Transverse colon (tissue), 4 donors: ENCODE measurements around the gene ZNF804B. TPM values are rescaled to one million over a fixed set of nuclear protein-coding genes. Genes with fewer than 3 reads are reported as not detected.

Source experiments
- DNase-seq: peaks from one replicate; pipeline ENCODE4 v3.0.0-alpha.2; 2019
- H3K27ac ChIP-seq, 4 donors: fragments of 200-600 bp; sonication (generic); 2 replicates each; pipeline ENCODE4 v1.5.1; 2016 to 2018; ENCODE audit warnings: inconsistent platforms in 4 of 4
- H3K27me3 ChIP-seq: fragments of 200-600 bp; sonication (generic); 2 replicates; pipeline ENCODE4 v1.5.1; 2017; ENCODE audit warnings: inconsistent platforms
- H3K36me3 ChIP-seq, 4 donors: fragments of 200-600 bp; sonication (generic); 2 replicates each; pipeline ENCODE4 v1.5.1; 2017 to 2019; ENCODE audit warnings: inconsistent platforms in 4 of 4
- H3K4me1 ChIP-seq, 4 donors: fragments of 200-600 bp; sonication (generic); 2 replicates each; pipeline ENCODE4 v1.5.1; 2017 to 2020; ENCODE audit warnings: inconsistent platforms in 4 of 4
- H3K4me3 ChIP-seq, 4 donors: fragments of 200-600 bp; sonication (generic); 1 replicate in 1 of 4; 2 replicates in 3 of 4; pipeline versions ENCODE4 v1.5.1 to v1.6.1; 2017 to 2019; ENCODE audit warnings: inconsistent platforms in 4 of 4
- H3K9me3 ChIP-seq, 2 donors: fragments of 200-600 bp; sonication (generic); 2 replicates each; pipeline ENCODE4 v1.5.1; 2017 to 2019; ENCODE audit warnings: inconsistent platforms in 2 of 2
- EP300 ChIP-seq: sonication (generic); formaldehyde crosslinking; IDR thresholded peaks from one replicate; pipeline ENCODE4 v1.6.1; 2017; ENCODE audit warnings: antibody characterized with exemption, low read depth
- POLR2A ChIP-seq: fragments of 450-650 bp; IDR thresholded peaks from one replicate; pipeline ENCODE4 v1.6.1; 2016; ENCODE audit warnings: antibody characterized with exemption, mild to moderate bottlenecking, moderate library complexity
- POLR2AphosphoS5 ChIP-seq, 3 donors: sonication (generic); formaldehyde crosslinking; IDR thresholded peaks; one replicate each; pipeline ENCODE4 v1.6.1; 2016; ENCODE audit warnings: antibody characterized with exemption in 3 of 3
- WGBS, 2 donors: methylation state at CpG; one replicate each; pipeline ENCODE4 v1.1.5; 2018; ENCODE audit warnings: low coverage in 1 of 2; 5-methylcytosine and 5-hydroxymethylcytosine counted together
- in situ Hi-C, 4 donors: fragments of 200-750 bp; cut with MboI; loops; one replicate each; pipeline versions ENCODE4 v1.15.0 to v1.15.1; 2017; ENCODE audit warnings: low sequenced_read_pairs in 3 of 4, low pct_ligation_motif_present in 1 of 4, low pct_unique_long_range_greater_than_20kb in 1 of 4
- intact Hi-C: fragments of 100-400 bp; cut with DNase I; formaldehyde crosslinking; loops from one replicate; pipeline ENCODE4 v1.15.1; 2023; ENCODE audit warnings: low total_unique reads
- total RNA-seq, 4 donors: library from RNA; depleted of rRNA; stranded (reverse); fragments of >200 nt; gene quantifications; one replicate each; pipeline ENCODE4 v1.1.0, GENCODE V29; 2016
- TF ChIP-seq, protein P1 (sequence below), 5 experiments: fragments of 200-600 bp in 3 of 5; fragments of 450-650 bp in 2 of 5; sonication (generic) in 3 of 5; IDR thresholded peaks; 1 replicate in 2 of 5; 2 replicates in 3 of 5; pipeline ENCODE4 v1.5.1; 2016 to 2017; ENCODE audit warnings: antibody characterized with exemption in 5 of 5, inconsistent platforms in 3 of 5, mild to moderate bottlenecking in 2 of 5, moderate library complexity in 1 of 5

ZNF804B gene
- total RNA-seq, 4 donors from 2014 or later: not detected

DNA sequence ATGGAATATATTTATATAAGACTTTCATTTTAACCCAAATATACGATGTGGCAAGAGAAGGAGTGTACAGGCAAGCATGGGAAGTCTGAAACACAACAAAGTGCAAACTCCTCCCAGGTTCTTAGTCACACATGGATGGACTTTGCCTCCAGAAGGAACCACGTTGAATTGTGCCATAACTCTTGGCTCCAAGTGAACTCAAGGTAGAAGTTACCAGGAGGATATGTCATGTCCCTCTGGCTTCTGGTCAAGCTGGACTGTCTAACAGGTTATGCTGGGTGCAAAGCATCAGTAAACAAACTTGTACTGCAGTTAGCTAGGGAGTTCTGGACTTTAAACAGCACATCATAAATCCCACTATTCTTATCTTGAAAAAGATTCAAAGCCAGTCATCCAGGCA lies 364.4 kb downstream of the ZNF804B start:
- 23 to 42% methylated on average over 2 of the region's 2 CpGs for WGBS, 2 donors
- Histone ChIP-seq H3K4me1 (no peaks in the 10 kb centered on the region), H3K27me3 (no peaks in the 10 kb centered on the region), H3K36me3 (no peaks in the 10 kb centered on the region), H3K4me3 (no peak overlapping the region), H3K27ac (no peak overlapping the region), H3K9me3 (no peaks in the 10 kb centered on the region)
- intact Hi-C loops: no loop called here
- DNase-seq: no peak
- TF ChIP-seq POLR2AphosphoS5 (IDR thresholded peaks at IDR 0.05) (no peak), EP300 (no peak), POLR2A (no peak)
- TF ChIP-seq, protein P1, sequence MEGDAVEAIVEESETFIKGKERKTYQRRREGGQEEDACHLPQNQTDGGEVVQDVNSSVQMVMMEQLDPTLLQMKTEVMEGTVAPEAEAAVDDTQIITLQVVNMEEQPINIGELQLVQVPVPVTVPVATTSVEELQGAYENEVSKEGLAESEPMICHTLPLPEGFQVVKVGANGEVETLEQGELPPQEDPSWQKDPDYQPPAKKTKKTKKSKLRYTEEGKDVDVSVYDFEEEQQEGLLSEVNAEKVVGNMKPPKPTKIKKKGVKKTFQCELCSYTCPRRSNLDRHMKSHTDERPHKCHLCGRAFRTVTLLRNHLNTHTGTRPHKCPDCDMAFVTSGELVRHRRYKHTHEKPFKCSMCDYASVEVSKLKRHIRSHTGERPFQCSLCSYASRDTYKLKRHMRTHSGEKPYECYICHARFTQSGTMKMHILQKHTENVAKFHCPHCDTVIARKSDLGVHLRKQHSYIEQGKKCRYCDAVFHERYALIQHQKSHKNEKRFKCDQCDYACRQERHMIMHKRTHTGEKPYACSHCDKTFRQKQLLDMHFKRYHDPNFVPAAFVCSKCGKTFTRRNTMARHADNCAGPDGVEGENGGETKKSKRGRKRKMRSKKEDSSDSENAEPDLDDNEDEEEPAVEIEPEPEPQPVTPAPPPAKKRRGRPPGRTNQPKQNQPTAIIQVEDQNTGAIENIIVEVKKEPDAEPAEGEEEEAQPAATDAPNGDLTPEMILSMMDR (IDR thresholded peaks at IDR 0.05): no peak
- in situ Hi-C loops: no loop called here

DNA sequence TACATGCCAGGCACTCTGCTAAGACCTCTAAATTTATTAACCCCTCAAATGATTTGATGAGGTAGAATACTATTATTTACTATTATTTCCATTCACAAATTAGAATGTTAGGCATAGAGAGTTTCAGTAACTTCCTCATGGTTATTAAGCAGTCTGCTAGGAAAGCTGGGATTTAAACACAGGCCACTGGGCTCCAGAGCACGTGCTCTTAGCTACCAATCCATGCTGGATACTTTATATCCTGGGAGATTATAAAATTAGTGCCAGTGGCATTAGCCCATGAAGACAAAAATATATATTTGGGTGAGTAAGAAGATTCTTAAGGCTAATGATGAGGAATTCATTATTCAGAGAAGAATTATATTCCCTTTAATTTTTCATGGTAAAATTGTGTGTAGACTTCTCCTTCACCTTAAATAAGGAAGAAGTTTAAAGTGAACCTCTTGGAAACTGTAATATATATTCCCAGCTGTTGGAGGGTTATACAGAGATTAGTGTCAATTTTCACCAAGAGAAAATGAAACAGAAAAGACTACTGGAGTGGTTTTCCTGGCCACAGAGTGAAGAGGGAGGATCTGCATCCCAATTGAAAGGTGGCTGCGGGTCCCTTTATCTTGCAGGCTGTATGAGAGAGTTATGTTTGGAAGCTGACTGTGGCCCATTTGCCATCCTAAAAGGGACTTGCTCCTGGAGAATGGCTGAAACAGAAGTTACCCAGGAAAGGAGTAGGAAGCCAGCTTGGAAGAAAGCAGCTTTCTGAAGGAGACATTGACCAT lies 370.3 kb downstream of the ZNF804B start:
- intact Hi-C loops (no loop called here), in situ Hi-C loops (no loop called here)
- TF ChIP-seq, protein P1 (IDR thresholded peaks at IDR 0.05): no peak
- no peak for TF ChIP-seq EP300
- TF ChIP-seq POLR2A: no peak
- no peak for TF ChIP-seq POLR2AphosphoS5 (IDR thresholded peaks at IDR 0.05)
- no peaks in the 10 kb centered on the region for H3K9me3 ChIP-seq
- no peak overlapping the region for H3K27ac ChIP-seq
- no peaks in the 10 kb centered on the region for H3K4me1 ChIP-seq
- H3K36me3 ChIP-seq: no peaks in the 10 kb centered on the region
- WGBS, 2 donors: 27 to 61% methylated on average over 1 to 2 of the region's 2 CpGs
- H3K4me3 ChIP-seq: no peak overlapping the region
- DNase-seq: no peak
- no peaks in the 10 kb centered on the region for H3K27me3 ChIP-seq

DNA sequence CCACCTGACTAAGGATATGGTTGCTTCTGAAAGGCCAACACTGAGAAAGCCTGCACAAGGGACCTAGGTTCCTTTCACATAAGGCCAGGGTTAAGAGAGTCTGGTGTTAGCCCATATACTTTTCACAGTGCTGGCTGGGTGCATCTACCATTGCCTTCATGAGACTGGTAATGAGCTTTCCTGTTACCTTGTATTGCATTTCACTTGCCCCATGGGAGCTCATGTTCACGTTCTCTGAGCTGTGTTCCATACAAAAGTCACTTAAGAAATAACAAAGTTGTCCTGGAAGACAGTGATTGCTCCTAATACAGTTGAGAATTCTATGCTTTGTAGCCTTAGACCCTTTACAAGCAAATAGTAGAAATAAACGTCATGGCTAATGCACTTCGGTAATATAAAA lies 373.9 kb downstream of the ZNF804B start:
- no peaks in the 10 kb centered on the region for H3K9me3 ChIP-seq
- in situ Hi-C loops: no loop called here
- TF ChIP-seq POLR2AphosphoS5 (IDR thresholded peaks at IDR 0.05) (no peak), POLR2A (no peak), EP300 (no peak)
- TF ChIP-seq, protein P1 (IDR thresholded peaks at IDR 0.05): no peak
- intact Hi-C loops: no loop called here
- no peak overlapping the region for H3K27ac ChIP-seq
- WGBS, 2 donors: 51 to 58% methylated on average over 2 to 3 of the region's 3 CpGs
- H3K27me3 ChIP-seq: no peaks in the 10 kb centered on the region
- no peak overlapping the region for H3K4me3 ChIP-seq
- H3K36me3 ChIP-seq: no peaks in the 10 kb centered on the region
- no peak for DNase-seq
- H3K4me1 ChIP-seq: no peaks in the 10 kb centered on the region

DNA sequence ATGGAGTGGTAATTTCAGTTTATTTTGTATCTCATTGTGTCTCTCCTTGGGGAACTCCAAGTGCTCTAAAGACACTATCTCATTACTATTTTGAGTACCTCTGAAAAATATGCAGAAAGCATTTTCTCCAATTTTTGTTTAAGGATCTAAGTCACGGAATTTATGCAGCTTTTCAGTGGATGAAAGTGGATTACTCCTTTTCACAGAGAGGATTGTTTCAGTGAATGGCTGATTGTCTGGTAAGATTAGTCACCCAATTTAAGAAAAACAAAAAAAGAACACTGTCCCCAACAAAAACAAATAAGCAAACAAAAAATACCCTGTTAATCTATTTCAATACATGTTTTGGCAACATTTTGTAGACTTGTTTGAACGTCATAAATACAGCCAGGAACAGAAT lies 374.3 kb downstream of the ZNF804B start:
- intact Hi-C loops: no loop called here
- H3K27ac ChIP-seq: no peak overlapping the region
- no peak for DNase-seq
- no peak for TF ChIP-seq POLR2AphosphoS5 (IDR thresholded peaks at IDR 0.05)
- TF ChIP-seq, protein P1 (IDR thresholded peaks at IDR 0.05): no peak
- TF ChIP-seq POLR2A: no peak
- TF ChIP-seq EP300: no peak
- H3K4me3 ChIP-seq: no peak overlapping the region
- in situ Hi-C loops: no loop called here
- H3K36me3 ChIP-seq: no peaks in the 10 kb centered on the region
- no peaks in the 10 kb centered on the region for H3K4me1 ChIP-seq
- no peaks in the 10 kb centered on the region for H3K27me3 ChIP-seq
- 52 to 56% methylated on average over 2 of the region's 2 CpGs for WGBS, 2 donors
- no peaks in the 10 kb centered on the region for H3K9me3 ChIP-seq
